ENCODE results near the gene NME7.
"Not testable (repeated sequence)": the region's sequence is repeated elsewhere in the genome, so short reads cannot be mapped to it uniquely, and the experiment has no call there.

NME7 gene, protein sequence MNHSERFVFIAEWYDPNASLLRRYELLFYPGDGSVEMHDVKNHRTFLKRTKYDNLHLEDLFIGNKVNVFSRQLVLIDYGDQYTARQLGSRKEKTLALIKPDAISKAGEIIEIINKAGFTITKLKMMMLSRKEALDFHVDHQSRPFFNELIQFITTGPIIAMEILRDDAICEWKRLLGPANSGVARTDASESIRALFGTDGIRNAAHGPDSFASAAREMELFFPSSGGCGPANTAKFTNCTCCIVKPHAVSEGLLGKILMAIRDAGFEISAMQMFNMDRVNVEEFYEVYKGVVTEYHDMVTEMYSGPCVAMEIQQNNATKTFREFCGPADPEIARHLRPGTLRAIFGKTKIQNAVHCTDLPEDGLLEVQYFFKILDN

DNA sequence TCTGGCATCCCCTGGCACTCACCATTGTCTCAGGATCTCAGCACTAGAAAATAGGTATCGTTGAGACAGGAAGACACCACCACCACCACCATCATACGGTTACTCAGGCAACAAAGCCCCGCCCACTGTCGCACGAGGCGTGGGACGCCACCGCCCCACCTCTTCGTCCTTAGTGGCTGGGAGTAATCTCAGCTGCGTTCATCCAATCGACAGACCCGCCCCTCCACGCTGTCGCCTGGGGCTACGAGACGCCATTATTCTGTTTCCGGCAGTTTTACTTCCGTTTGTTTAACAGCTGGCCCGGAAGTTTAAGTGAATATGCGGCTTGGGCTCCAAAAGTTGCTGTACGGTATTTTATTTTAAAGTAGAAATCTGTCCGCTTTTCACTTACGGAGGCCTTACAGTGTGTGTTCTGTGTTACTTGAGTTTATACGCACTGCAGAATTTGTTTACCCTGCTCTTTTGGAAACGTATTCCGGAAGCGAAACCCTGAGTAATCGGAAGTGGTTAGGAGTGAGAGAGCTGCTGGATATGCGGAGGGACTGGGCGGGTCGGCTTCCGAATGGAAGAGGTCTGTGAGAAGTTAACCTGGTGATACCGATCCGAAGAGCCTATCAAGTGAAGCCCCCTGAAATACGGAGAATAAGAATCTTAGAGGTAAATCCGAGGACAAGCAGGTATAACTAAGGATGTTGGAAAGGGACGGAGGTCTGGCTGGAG is at the start of gene NME7, which contains the start of gene BLZF1:
Gene NME7, minus strand, starts transcription at position 112 of the 720 bp plus-strand sequence. Its CDS starts 87 bp downstream, at position 25.
Gene BLZF1, plus strand, starts transcription at position 510 of the 720 bp plus-strand sequence. CDS start 1,328 bp downstream, outside the sequence.
- H3K4me3 Mint-ChIP-seq: no peak within 1 kb of the TSS
- H3K27ac Mint-ChIP-seq: no peak within 1 kb of the TSS
- H3K9me3 Mint-ChIP-seq: peaks cover 5% of the 10 kb centered on the region
- peak; percentile 98 for DNase-seq
- H3K36me3 Mint-ChIP-seq (ENCODE audit: low read depth): peaks cover 29% of the 10 kb centered on the region
- H3K27me3 Mint-ChIP-seq: no peaks in the 10 kb centered on the region
- H3K4me1 Mint-ChIP-seq (ENCODE audit: low read depth): peaks cover 36% of the 10 kb centered on the region

DNA sequence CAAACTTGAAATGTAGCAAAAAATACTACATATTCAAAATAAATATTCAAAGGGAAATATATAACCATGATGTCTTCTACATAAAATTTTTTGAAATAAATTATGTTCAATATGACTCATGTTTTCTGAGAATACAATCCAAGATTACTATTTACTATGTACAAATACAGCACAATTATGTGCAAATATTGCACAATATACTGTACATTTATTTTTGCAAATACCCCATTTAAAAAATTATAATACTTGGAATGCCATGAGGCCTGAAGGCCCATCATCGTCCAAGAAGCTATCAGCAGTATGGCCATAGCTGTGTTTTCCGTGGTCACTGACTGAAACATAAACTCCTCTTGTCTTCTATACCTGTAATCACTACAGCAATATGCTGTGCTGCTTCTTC is 47.4 kb upstream of the NME7 start:
- Mint-ChIP-seq H3K4me1 (ENCODE audit: low read depth) (no peaks in the 10 kb centered on the region), H3K27me3 (peaks cover 3% of the 10 kb centered on the region), H3K9me3 (peaks cover 24% of the 10 kb centered on the region), H3K36me3 (ENCODE audit: low read depth) (no peaks in the 10 kb centered on the region), H3K27ac (no peak overlapping the region), H3K4me3 (no peak overlapping the region)
- no peak for DNase-seq

DNA sequence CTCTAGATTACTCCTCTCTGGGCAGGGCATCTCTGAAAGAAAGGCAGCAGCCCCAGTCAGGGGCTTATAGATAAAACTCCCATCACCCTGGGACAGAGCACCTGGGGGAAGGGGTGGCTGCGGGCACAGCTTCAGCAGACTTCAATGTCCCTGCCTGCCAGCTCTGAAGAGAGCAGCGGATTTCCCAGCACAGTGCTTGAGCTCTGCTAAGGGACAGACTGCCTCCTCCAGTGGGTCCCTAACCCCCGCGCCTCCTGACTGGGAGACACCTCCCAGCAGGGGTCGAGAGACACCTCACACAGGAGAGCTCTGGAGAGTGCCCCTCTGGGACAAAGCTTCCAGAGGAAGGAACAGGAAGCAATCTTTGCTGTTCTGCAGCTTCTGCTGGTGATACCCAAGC is 40.7 kb upstream of the NME7 start:
- H3K27me3 Mint-ChIP-seq; H3K4me1 Mint-ChIP-seq (ENCODE audit: low read depth); H3K27ac Mint-ChIP-seq; H3K4me3 Mint-ChIP-seq; H3K36me3 Mint-ChIP-seq (ENCODE audit: low read depth); DNase-seq: not testable (repeated sequence)
- H3K9me3 Mint-ChIP-seq: peaks cover 48% of the 10 kb centered on the region

DNA sequence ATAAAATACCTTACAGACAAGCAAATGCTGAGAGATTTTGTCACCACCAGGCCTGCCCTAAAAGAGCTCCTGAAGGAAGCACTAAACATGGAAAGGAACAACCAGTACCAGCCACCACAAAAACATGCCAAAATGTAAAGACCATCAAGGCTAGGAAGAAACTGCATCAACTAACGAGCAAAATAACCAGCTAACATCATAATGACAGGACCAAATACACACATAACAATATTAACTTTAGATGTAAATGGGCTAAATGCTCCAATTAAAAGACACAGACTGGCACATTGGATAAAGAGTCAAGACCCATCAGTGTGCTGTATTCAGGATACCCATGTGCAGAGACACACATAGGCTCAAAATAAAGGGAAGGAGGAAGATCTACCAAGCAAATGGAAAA is 35.0 kb upstream of the NME7 start:
- H3K9me3 Mint-ChIP-seq: peaks cover 36% of the 10 kb centered on the region
- H3K4me3 Mint-ChIP-seq: not testable (repeated sequence)

DNA sequence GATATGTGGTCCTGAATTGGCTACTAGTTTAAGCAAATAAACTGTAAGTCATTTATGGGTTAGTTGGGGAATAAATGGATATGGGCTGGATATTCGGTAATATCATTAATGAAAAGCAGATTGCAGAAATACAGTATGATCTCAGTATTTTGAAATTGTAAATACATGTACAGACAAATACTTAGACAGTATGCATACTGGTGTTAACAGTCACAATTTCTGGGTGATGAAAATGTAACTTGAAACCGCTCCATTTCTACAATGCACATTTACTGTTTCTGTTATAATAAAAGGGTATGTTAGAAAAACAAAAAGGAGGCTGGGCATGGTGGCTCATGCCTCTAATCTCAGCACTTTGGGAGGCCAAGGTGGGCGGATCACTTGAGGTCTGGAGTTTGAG is 28.4 kb upstream of the NME7 start:
- Mint-ChIP-seq H3K27ac (no peak overlapping the region), H3K4me1 (ENCODE audit: low read depth) (no peaks in the 10 kb centered on the region), H3K4me3 (no peak overlapping the region), H3K27me3 (no peaks in the 10 kb centered on the region), H3K36me3 (ENCODE audit: low read depth) (peaks cover 51% of the 10 kb centered on the region), H3K9me3 (peaks cover 4% of the 10 kb centered on the region)
- DNase-seq: no peak

More for the DNA sequence above, 35.0 kb upstream of the NME7 start:
- H3K4me1 Mint-ChIP-seq (ENCODE audit: low read depth); H3K27me3 Mint-ChIP-seq; H3K36me3 Mint-ChIP-seq (ENCODE audit: low read depth); DNase-seq; H3K27ac Mint-ChIP-seq: not testable (repeated sequence)

GRCh38 chr1:169392406-169392805 is 24.8 kb upstream of the NME7 start:
- H3K36me3 Mint-ChIP-seq (ENCODE audit: low read depth): peaks cover 79% of the 10 kb centered on the region
- peaks cover 16% of the 10 kb centered on the region for H3K4me1 Mint-ChIP-seq (ENCODE audit: low read depth)
- no peak overlapping the region for H3K27ac Mint-ChIP-seq
- no peak for DNase-seq
- H3K9me3 Mint-ChIP-seq: no peaks in the 10 kb centered on the region
- H3K27me3 Mint-ChIP-seq: no peaks in the 10 kb centered on the region
- no peak overlapping the region for H3K4me3 Mint-ChIP-seq

DNA sequence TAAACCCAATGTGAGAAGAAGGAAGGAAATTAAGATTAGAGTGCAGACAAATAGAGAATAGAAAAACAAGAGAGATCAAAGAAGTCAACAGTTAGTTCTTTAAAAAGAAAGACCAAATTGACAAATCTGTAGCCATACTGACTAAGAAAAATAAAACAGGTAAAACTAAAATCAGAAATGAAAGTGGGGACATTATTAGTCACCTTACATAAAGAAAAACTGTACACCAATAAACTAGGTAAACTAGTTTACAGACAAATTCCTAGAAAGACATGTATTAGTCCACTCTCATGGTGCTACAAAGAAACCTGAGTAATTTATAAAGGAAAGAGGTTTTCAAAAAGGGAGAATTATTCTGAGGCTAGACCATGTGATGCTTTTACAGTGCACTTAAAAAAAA is 22.7 kb upstream of the NME7 start:
- peaks cover 69% of the 10 kb centered on the region for H3K36me3 Mint-ChIP-seq (ENCODE audit: low read depth)
- no peaks in the 10 kb centered on the region for H3K9me3 Mint-ChIP-seq
- DNase-seq: no peak
- peak overlapping the region; percentile 47 for H3K27ac Mint-ChIP-seq
- no peaks in the 10 kb centered on the region for H3K27me3 Mint-ChIP-seq
- H3K4me3 Mint-ChIP-seq: no peak overlapping the region
- H3K4me1 Mint-ChIP-seq (ENCODE audit: low read depth): peaks cover 16% of the 10 kb centered on the region

GRCh38 chr1:169387399-169387798 is 19.8 kb upstream of the NME7 start:
- no peaks in the 10 kb centered on the region for H3K27me3 Mint-ChIP-seq
- peaks cover 16% of the 10 kb centered on the region for H3K4me1 Mint-ChIP-seq (ENCODE audit: low read depth)
- H3K4me3 Mint-ChIP-seq: no peak overlapping the region
- no peak for DNase-seq
- H3K36me3 Mint-ChIP-seq (ENCODE audit: low read depth): peaks cover 47% of the 10 kb centered on the region
- no peak overlapping the region for H3K27ac Mint-ChIP-seq
- no peaks in the 10 kb centered on the region for H3K9me3 Mint-ChIP-seq

- H3K9me3 Mint-ChIP-seq: no peaks in the 10 kb centered on the region
- H3K4me3 Mint-ChIP-seq: no peak overlapping the region
- no peak overlapping the region for H3K27ac Mint-ChIP-seq
- no peak for DNase-seq
- H3K27me3 Mint-ChIP-seq: no peaks in the 10 kb centered on the region
- peaks cover 36% of the 10 kb centered on the region for H3K36me3 Mint-ChIP-seq (ENCODE audit: low read depth)
- no peaks in the 10 kb centered on the region for H3K4me1 Mint-ChIP-seq (ENCODE audit: low read depth)
Observed at GRCh38 chr1:169383449-169383848, 15.9 kb upstream of the NME7 start.

DNA sequence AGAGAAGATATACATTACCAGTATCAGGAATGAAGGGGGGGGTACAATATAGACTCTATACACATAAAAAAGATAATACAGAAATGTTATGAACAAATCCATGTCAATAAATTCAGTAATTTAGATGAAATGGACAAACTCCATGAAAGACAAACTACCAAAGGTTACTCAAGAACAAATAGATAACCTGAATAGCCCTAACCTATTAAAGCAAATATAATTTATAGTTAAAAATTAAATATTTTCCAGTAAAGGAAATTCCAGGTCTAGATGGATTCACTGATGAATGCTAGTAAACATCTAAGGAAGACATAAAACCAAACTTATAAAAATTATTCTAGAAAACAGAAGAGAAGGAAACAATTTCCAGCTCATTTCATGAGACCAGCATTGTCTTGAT is 13.6 kb upstream of the NME7 start:
- no peaks in the 10 kb centered on the region for H3K9me3 Mint-ChIP-seq
- H3K4me3 Mint-ChIP-seq: no peak overlapping the region
- no peak overlapping the region for H3K27ac Mint-ChIP-seq
- peaks cover 44% of the 10 kb centered on the region for H3K36me3 Mint-ChIP-seq (ENCODE audit: low read depth)
- DNase-seq: no peak
- no peaks in the 10 kb centered on the region for H3K4me1 Mint-ChIP-seq (ENCODE audit: low read depth)
- H3K27me3 Mint-ChIP-seq: no peaks in the 10 kb centered on the region

DNA sequence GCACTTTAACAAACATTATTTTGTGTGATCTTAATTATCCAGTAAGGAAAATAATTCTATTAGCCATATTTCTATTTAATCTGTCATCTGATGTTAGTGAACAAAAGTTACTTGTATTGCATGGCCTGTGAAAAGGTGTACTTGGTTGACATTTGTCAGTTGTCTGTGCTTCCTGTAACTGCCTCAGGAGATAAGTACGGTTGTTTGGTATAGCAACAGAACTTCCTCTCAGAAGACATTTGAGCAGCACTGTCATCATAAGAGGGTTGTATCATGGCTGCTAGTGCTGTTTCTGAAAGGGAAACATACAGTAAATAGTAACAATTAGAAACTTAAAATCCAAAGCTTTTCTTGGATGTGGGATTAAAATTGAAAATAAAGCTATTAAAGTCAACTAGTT is 3.8 kb upstream of the NME7 start:
- no peak overlapping the region for H3K27ac Mint-ChIP-seq
- H3K36me3 Mint-ChIP-seq (ENCODE audit: low read depth): peaks cover 37% of the 10 kb centered on the region
- DNase-seq: no peak
- H3K9me3 Mint-ChIP-seq: no peaks in the 10 kb centered on the region
- no peaks in the 10 kb centered on the region for H3K27me3 Mint-ChIP-seq
- no peak overlapping the region for H3K4me3 Mint-ChIP-seq
- peaks cover 28% of the 10 kb centered on the region for H3K4me1 Mint-ChIP-seq (ENCODE audit: low read depth)

DNA sequence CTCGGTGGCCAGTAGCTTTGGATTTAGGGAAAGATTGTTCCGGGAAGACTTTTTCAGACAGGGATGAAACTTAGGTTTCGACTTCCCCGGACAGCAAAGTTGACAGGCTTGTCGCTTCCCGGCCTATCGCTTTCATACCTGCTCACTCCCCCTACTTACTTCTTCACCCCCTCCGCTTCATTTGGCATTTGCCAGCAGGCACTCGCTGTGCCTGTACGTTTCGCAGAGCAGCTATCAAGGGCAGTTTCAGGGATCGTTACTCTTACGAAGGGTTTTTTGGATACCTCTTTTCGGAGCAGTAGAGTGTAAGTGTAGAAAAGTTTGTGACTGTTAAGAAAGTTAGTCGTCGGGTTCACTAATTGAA is 791 bp upstream of the NME7 start:
- Mint-ChIP-seq H3K27ac (no peak overlapping the region), H3K4me1 (ENCODE audit: low read depth) (peaks cover 36% of the 10 kb centered on the region), H3K27me3 (no peaks in the 10 kb centered on the region), H3K4me3 (no peak overlapping the region), H3K9me3 (peaks cover 5% of the 10 kb centered on the region), H3K36me3 (ENCODE audit: low read depth) (peaks cover 35% of the 10 kb centered on the region)
- DNase-seq: peak; percentile 52

DNA sequence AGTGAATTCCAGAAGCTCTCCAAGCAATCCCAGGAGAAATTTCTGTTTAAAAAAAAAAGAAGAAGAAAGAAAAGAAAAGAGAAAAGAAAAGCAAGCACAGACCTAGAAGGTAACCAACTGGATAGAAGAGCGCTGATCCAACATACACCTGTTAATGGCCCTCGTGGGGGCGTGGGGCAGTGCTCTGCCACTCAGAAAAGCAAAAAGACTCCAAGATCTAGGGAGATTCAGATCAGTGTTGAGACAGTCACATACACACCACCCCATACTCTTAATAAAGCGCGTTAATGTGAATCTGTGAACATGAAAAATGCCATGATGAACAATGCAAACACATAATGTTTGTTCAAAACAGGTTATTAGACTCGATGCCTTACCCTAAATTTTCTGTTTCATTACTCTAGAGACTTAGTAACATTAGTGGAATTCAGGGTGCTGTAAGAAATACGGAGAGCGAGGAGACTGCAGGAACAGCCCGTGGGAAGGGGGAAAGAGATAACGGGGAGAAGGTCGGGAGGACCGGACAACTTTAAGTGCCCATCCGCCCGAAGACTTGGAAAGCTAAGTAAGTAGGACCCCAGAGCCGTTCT is 406 bp downstream of the NME7 start:
- Mint-ChIP-seq H3K4me3 (no peak overlapping the region), H3K27me3 (no peaks in the 10 kb centered on the region), H3K4me1 (ENCODE audit: low read depth) (peaks cover 42% of the 10 kb centered on the region), H3K27ac (no peak overlapping the region), H3K9me3 (peaks cover 5% of the 10 kb centered on the region), H3K36me3 (ENCODE audit: low read depth) (peaks cover 25% of the 10 kb centered on the region)
- DNase-seq: no peak

- no peak overlapping the region for H3K4me3 Mint-ChIP-seq
- H3K4me1 Mint-ChIP-seq (ENCODE audit: low read depth): peaks cover 37% of the 10 kb centered on the region
- H3K27ac Mint-ChIP-seq: peak overlapping the region; percentile 63
Observed at GRCh38 chr1:169364948-169365347, 2.6 kb downstream of the NME7 start.

More at GRCh38 chr1:169364948-169365347, 2.6 kb downstream of the NME7 start:
- Mint-ChIP-seq H3K9me3 (peaks cover 5% of the 10 kb centered on the region), H3K27me3 (no peaks in the 10 kb centered on the region), H3K36me3 (ENCODE audit: low read depth) (peaks cover 9% of the 10 kb centered on the region)
- no peak for DNase-seq

All from activated T-cell treated with anti-CD3 and anti-CD28 coated beads, Interleukin-2, amount 50 U/mL, for 24 hours (primary cell).